HepG2 (cell line): Measurements from ENCODE around the gene MFNG. TPM values are rescaled to one million over a fixed set of nuclear protein-coding genes. Genes with fewer than 3 reads are reported as not detected.

Experiments
- ATAC-seq: fragments of 200-7000 bp; cut with Tn5 transposase; 3 replicates; pipeline ENCODE4 v1.9.1; 2020; ENCODE audit warnings: mild to moderate bottlenecking, moderate library complexity
- BruUV-seq: library from RNA; stranded (reverse); fragments of 400-500 nt; replicated peaks from 2 replicates; lab custom pipeline; 2021; lab: Mats Ljungman, UMichigan
- CTCF ChIA-PET: fragments of 300-600 bp; formaldehyde crosslinking; extraction: SDS; loops from one replicate; lab custom pipeline; 2021; ENCODE audit warnings: low total read pairs, inconsistent platforms, low intra/inter-chr PET ratio; lab: Yijun Ruan, JAX
- POLR2A ChIA-PET: fragments of 350-600 bp; sonication (Branson Sonifier 250); formaldehyde crosslinking; loops from one replicate; lab custom pipeline; 2020; ENCODE audit warnings: antibody characterized with exemption, inconsistent platforms; lab: Yijun Ruan, JAX
- DNase-seq: peaks from one replicate; pipeline ENCODE4 v3.0.0-alpha.2; 2015; ENCODE audit warnings: low spot score
- FAIRE-seq: peaks from 3 replicates; lab custom pipeline; 2011; peaks lifted over from hg19 to GRCh38; lab: Jason Lieb, UNC
- H2AFZ ChIP-seq: one replicate; pipeline ENCODE4 v1.6.1; 2011; ENCODE audit warnings: low read length, inconsistent platforms
- H3K27ac ChIP-seq: fragments of 300-600 bp; 3 replicates; pipeline ENCODE4 v1.8.0; 2011; ENCODE audit warnings: mixed run types, mild to moderate bottlenecking, mixed read lengths, low read length, inconsistent platforms; ENCODE audit not compliant: insufficient read depth; ENCODE audit errors: extremely low read length
- H3K27me3 ChIP-seq, 2 experiments: fragments of 200-600 bp in 1 of 2; 2 replicates in 1 of 2; 3 replicates in 1 of 2; pipeline versions ENCODE4 v1.6.0 to v1.8.0; 2011; ENCODE audit warnings: low read length in 2 of 2, mild to moderate bottlenecking in 2 of 2, moderate library complexity in 2 of 2, inconsistent platforms in 1 of 2; ENCODE audit not compliant: insufficient read depth in 2 of 2, control insufficient read depth in 1 of 2
- H3K36me3 ChIP-seq, 2 experiments: fragments of 200-600 bp in 1 of 2; replicated peaks in 1 of 2; 2 replicates in 1 of 2; 3 replicates in 1 of 2; pipeline versions ENCODE4 v1.5.1 to v1.8.0; 2011; ENCODE audit warnings: low read length in 2 of 2, inconsistent platforms in 1 of 2; ENCODE audit not compliant: insufficient read depth in 2 of 2, control insufficient read depth in 1 of 2
- H3K4me1 ChIP-seq: 2 replicates; pipeline ENCODE4 v1.5.1; 2012; ENCODE audit warnings: low read length, inconsistent platforms; ENCODE audit not compliant: insufficient read depth
- H3K4me2 ChIP-seq: 2 replicates; pipeline ENCODE4 v1.6.0; 2011; ENCODE audit warnings: low read depth, low read length, inconsistent platforms
- H3K4me3 ChIP-seq, 3 experiments: fragments of 200-600 bp in 1 of 3; sonication (generic), shearing (Covaris generic) in 1 of 3; replicated peaks in 1 of 3; 2 replicates each; pipeline ENCODE4 v1.5.1; 2011 to 2016; ENCODE audit warnings: low read length in 3 of 3, inconsistent platforms in 2 of 3, low read depth in 2 of 3, mild to moderate bottlenecking in 2 of 3, control low read depth in 1 of 3, mixed read lengths in 1 of 3; ENCODE audit not compliant: insufficient read depth in 1 of 3
- H3K79me2 ChIP-seq: one replicate; pipeline ENCODE4 v1.6.1; 2011; ENCODE audit warnings: low read length, inconsistent platforms; ENCODE audit not compliant: insufficient read depth
- H3K9ac ChIP-seq: 2 replicates; pipeline ENCODE4 v1.6.0; 2011; ENCODE audit warnings: mild to moderate bottlenecking, low read depth, low read length, inconsistent platforms; ENCODE audit not compliant: insufficient read depth
- H3K9me3 ChIP-seq: 2 replicates; pipeline ENCODE4 v1.5.1; 2012; ENCODE audit warnings: mild to moderate bottlenecking, low read length
- H4K20me1 ChIP-seq: 2 replicates; pipeline ENCODE4 v1.6.0; 2011; ENCODE audit warnings: inconsistent platforms, mild to moderate bottlenecking, low read length, moderate library complexity; ENCODE audit not compliant: insufficient read depth
- CTCF ChIP-seq: sonication (generic); formaldehyde crosslinking; IDR thresholded peaks from 2 replicates; pipeline ENCODE4 v1.5.0; 2020; ENCODE audit warnings: mild to moderate bottlenecking, missing genetic modification reagents, moderate library complexity
- HMG20B ChIP-seq: conservative IDR thresholded peaks from 2 replicates; pipeline ENCODE4 v1.6.1; 2016; ENCODE audit warnings: missing genetic modification reagents, missing compliant biosample characterization
- HNRNPL ChIP-seq: fragments of 200-400 bp; formaldehyde crosslinking; IDR thresholded peaks from 2 replicates; pipeline ENCODE4 v1.6.1; 2017; ENCODE audit warnings: mild to moderate bottlenecking, low read depth, low read length
- KDM2A ChIP-seq: sonication (generic); formaldehyde crosslinking; IDR thresholded peaks from 2 replicates; pipeline ENCODE4 v1.4.0; 2020; ENCODE audit warnings: low read depth, missing genetic modification reagents, borderline replicate concordance
- RAD21 ChIP-seq: fragments of 450-650 bp; formaldehyde crosslinking; IDR thresholded peaks from 2 replicates; pipeline ENCODE4 v1.5.0; 2020; ENCODE audit warnings: mild to moderate bottlenecking
- RXRB ChIP-seq: IDR thresholded peaks from 2 replicates; pipeline ENCODE4 v1.6.1; 2016; ENCODE audit warnings: borderline replicate concordance, missing genetic modification reagents, missing compliant biosample characterization
- SMC3 ChIP-seq: IDR thresholded peaks from 2 replicates; pipeline ENCODE4 v1.6.1; 2011; ENCODE audit warnings: low read length, improper control_type of control experiment
- STAG1 ChIP-seq: sonication (generic); formaldehyde crosslinking; IDR thresholded peaks from 2 replicates; pipeline ENCODE4 v1.4.0; 2020; ENCODE audit warnings: missing genetic modification reagents
- THAP7 ChIP-seq: sonication (generic); formaldehyde crosslinking; IDR thresholded peaks from 2 replicates; pipeline ENCODE4 v1.8.1; 2023; ENCODE audit warnings: mild to moderate bottlenecking, missing genetic modification reagents
- WIZ ChIP-seq: sonication (generic); formaldehyde crosslinking; IDR thresholded peaks from 2 replicates; pipeline ENCODE4 v1.5.1; 2020; ENCODE audit warnings: mild to moderate bottlenecking, missing genetic modification reagents
- YY1 ChIP-seq: IDR thresholded peaks from 2 replicates; pipeline ENCODE4 v1.6.1; 2011; ENCODE audit warnings: low read length, low read depth, moderate library complexity, mild to moderate bottlenecking; ENCODE audit not compliant: insufficient read depth, insufficient replicate concordance
- ZBTB7B ChIP-seq: sonication (generic); formaldehyde crosslinking; IDR thresholded peaks from 2 replicates; pipeline ENCODE4 v1.4.0; 2020; ENCODE audit warnings: missing genetic modification reagents
- ZMYM3 ChIP-seq: sonication (generic); formaldehyde crosslinking; IDR thresholded peaks from 2 replicates; pipeline ENCODE4 v1.5.1; 2020; ENCODE audit warnings: mild to moderate bottlenecking, missing genetic modification reagents
- ZNF281 ChIP-seq: sonication (generic); formaldehyde crosslinking; IDR thresholded peaks from 2 replicates; pipeline ENCODE4 v1.4.0; 2020; ENCODE audit warnings: missing genetic modification reagents, borderline replicate concordance
- ZNF501 ChIP-seq: sonication (generic); formaldehyde crosslinking; IDR thresholded peaks from 2 replicates; pipeline ENCODE4 v1.5.1; 2020; ENCODE audit warnings: mild to moderate bottlenecking, moderate library complexity, missing genetic modification reagents
- ZNF605 ChIP-seq: sonication (generic); formaldehyde crosslinking; IDR thresholded peaks from 2 replicates; pipeline ENCODE4 v1.8.0; 2022; ENCODE audit warnings: mild to moderate bottlenecking, missing genetic modification reagents
- ZNF768 ChIP-seq: sonication (generic); formaldehyde crosslinking; IDR thresholded peaks from 2 replicates; pipeline ENCODE4 v1.4.0; 2020; ENCODE audit warnings: missing genetic modification reagents
- ZSCAN31 ChIP-seq: sonication (generic); formaldehyde crosslinking; IDR thresholded peaks from 2 replicates; pipeline ENCODE4 v1.5.0; 2020; ENCODE audit warnings: low read depth, mild to moderate bottlenecking, missing genetic modification reagents
- WGBS: methylation state at CpG from one replicate; pipeline ENCODE4 v1.1.6; 2017; ENCODE audit warnings: low lambda C conversion rate; 5-methylcytosine and 5-hydroxymethylcytosine counted together
- in situ Hi-C: cut with HindIII; loops from 2 replicates; pipeline ENCODE4 v1.10.0; 2017; ENCODE audit warnings: low pct_unique_long_range_greater_than_20kb; ENCODE audit not compliant: extremely low pct_ligation_motif_present
- intact Hi-C: fragments of 100-400 bp; cut with micrococcal nuclease; formaldehyde crosslinking; loops from one replicate; pipeline ENCODE4 v1.10.0; 2022; ENCODE audit not compliant: unreplicated experiment
- polyA plus RNA-seq, 8 experiments: library from polyadenylated mRNA; depleted of rRNA in 3 of 8; stranded (reverse) in 7 of 8; unstranded in 1 of 8; fragments of >200 nt; fragmentation: Illumina TruSeq in 4 of 8; extraction: Trizol in 4 of 8; gene quantifications; 2 replicates each; pipeline versions ENCODE4 v1.2.1 to v1.2.3, GENCODE V29; 2011 to 2016; ENCODE audit warnings: low read depth in 4 of 8, missing spikeins in 1 of 8, mixed read lengths in 1 of 8; ENCODE audit not compliant: insufficient read depth in 1 of 8
- total RNA-seq, 5 experiments: library from RNA; depleted of rRNA; stranded (reverse); fragments of >200 nt; fragmentation: Illumina TruSeq; extraction: Trizol; gene quantifications; 2 replicates each; pipeline ENCODE4 v1.2.3, GENCODE V29; 2016; ENCODE audit warnings: low read depth in 1 of 5

Gene MFNG
- total and polyA plus RNA-seq, 2 of the 13 experiments (the other 11 are each of a cell fraction or from before 2014, with no cell fraction given) = 1.0 to 11.7 TPM

GRCh38 chr22:37472418-37473006 is 13.7 kb downstream of the MFNG start:
- ChIA-PET POLR2A (interaction anchor here (0.7 to 1.3 kb wide), 7 partner anchors 14 to 335 kb away, joined by 3 to 6 read pairs (median 4); partner anchors contain the start of genes GCAT and MFNG), CTCF (interaction anchor here (0.7 to 2.0 kb wide), 4 partner anchors 26 to 932 kb away, joined by 3 to 18 read pairs (median 4); no protein-coding TSS in a partner anchor)
- FAIRE-seq (peak; percentile 50), DNase-seq (peak; percentile 46), ATAC-seq (peak; percentile 68)
- Histone ChIP-seq H2AFZ (no peak overlapping the region), H3K4me3 (no peak overlapping the region), H3K4me1 (peaks cover 19% of the 10 kb centered on the region), H4K20me1 (no peaks in the 10 kb centered on the region), H3K9me3 (no peaks in the 10 kb centered on the region), H3K36me3 (no peaks in the 10 kb centered on the region), H3K27me3 (peaks cover 0 to 7% of the 10 kb centered on the region in 2 experiments; a peak in 2 of 5 replicates), H3K27ac (no peak overlapping the region), H3K9ac (no peak overlapping the region), H3K4me2 (no peak overlapping the region), H3K79me2 (no peaks in the 10 kb centered on the region)
- BruUV-seq = no TSS peak
- intact Hi-C loops (loop anchor here (10.0 kb wide), 1 partner anchor 52 kb away; no protein-coding TSS in a partner anchor), in situ Hi-C loops (no loop called here)
- WGBS = 28% methylated on average over 4 of the region's 8 CpGs
- peak; percentile 78 for TF ChIP-seq SMC3
- TF ChIP-seq ZSCAN31 (CRISPR knock-in tag) = no peak
- TF ChIP-seq ZNF605 = 0 out of 2 replicates have a peak, but pooled peaks have one; percentile 42
- TF ChIP-seq HMG20B (CRISPR knock-in tag) = no peak
- peak; percentile 54 for TF ChIP-seq ZNF501 (CRISPR knock-in tag)
- peak; percentile 88 for TF ChIP-seq CTCF (CRISPR knock-in tag)
- TF ChIP-seq WIZ (CRISPR knock-in tag) = no peak
- peak; percentile 45; the same call in 1 of the 2 replicates for TF ChIP-seq ZNF281 (CRISPR knock-in tag)
- peak; percentile 71 for TF ChIP-seq STAG1 (CRISPR knock-in tag)
- 0 out of 2 replicates have a peak, but pooled peaks have one; percentile 24 for TF ChIP-seq ZNF768 (CRISPR knock-in tag)
- TF ChIP-seq THAP7 (CRISPR knock-in tag) = 0 out of 2 replicates have a peak, but pooled peaks have one; percentile 71
- peak; percentile 76 for TF ChIP-seq RAD21 (CRISPR knock-in tag)
- TF ChIP-seq KDM2A = 0 out of 2 replicates have a peak, but pooled peaks have one; percentile 33
- TF ChIP-seq HNRNPL = 0 out of 2 replicates have a peak, but pooled peaks have one; percentile 52
- TF ChIP-seq ZMYM3 (CRISPR knock-in tag) = peak; percentile 9; the same call in 1 of the 2 replicates
- peak; percentile 26; the same call in 1 of the 2 replicates for TF ChIP-seq ZBTB7B
- TF ChIP-seq YY1 = peak; percentile 19
- 0 out of 2 replicates have a peak, but pooled peaks have one; percentile 14 for TF ChIP-seq RXRB (CRISPR knock-in tag)
